ENCODE data around the gene MRPL27. TPM values are rescaled to one million over a fixed set of nuclear protein-coding genes. Genes with fewer than 3 reads are reported as not detected.

Gene MRPL27
- total RNA-seq, 1 donor from 2014 or later, result 78.6 TPM

- intact Hi-C loops (cut with DNase I), result no loop called here
- ATAC-seq (ENCODE audit: poor library complexity) (no peak), DNase-seq (no peak)
Measured at GRCh38 chr17:50329716-50330115, 43.3 kb downstream of the MRPL27 start.

GRCh38 chr17:50328363-50329325 is 44.3 kb downstream of the MRPL27 start:
- DNase-seq, result no peak
- no peak for ATAC-seq (ENCODE audit: poor library complexity)
- intact Hi-C loops (cut with DNase I), result no loop called here

DNA sequence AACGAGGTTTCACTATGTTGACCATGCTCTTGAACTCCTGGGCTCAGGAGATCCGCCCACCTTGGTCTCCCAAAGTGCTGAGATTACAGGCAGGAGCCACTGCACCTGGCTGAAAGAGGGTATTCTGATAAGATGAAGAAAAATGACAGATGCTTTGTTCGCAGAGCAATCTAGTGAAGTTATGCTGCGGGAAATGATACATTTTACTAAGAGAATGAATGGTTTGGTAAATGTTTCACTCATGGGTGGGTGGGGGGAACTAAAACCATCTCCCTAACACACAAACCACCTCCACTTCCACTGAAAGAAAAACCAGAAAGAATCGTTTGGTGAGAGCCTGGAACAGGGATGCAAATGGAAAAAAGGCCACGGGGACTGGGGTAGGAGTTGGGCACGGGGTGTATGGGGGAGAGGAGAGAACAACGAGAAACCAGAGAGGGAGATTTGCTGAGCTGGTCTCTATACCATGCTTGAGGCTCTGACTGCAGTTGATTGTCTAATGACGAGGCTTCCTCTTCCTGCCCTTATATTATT is 46.1 kb downstream of the MRPL27 start:
- intact Hi-C loops (cut with DNase I), result no loop called here
- DNase-seq (no peak), ATAC-seq (ENCODE audit: poor library complexity) (no peak)

DNA sequence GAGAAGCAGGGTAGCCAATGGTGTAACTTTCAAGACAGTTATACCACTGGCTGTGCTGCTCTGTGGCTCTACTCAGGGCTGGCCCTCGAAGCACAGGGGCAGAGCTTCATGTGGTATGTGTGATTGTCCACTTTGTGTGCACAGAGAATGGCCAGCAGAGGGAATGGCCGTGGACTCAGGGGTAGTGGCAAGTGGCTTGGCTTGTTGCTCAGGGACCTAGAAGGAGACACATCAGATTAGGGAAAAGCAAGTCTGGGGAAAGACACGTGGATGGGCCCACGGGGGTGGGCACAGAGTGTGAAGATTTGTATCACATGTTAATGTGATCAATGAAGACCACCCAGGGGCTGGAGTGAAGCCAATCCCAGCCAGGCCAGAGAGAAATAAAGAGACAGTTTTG is 47.1 kb downstream of the MRPL27 start:
- no peak for DNase-seq
- ATAC-seq (ENCODE audit: poor library complexity), result no peak
- intact Hi-C loops (cut with DNase I), result no loop called here

GRCh38 chr17:50323060-50323459 is 49.9 kb downstream of the MRPL27 start:
- DNase-seq, result no peak
- ATAC-seq (ENCODE audit: poor library complexity), result no peak
- intact Hi-C loops (cut with DNase I), result no loop called here

- intact Hi-C loops (cut with DNase I), result no loop called here
- ATAC-seq (ENCODE audit: poor library complexity) (no peak), DNase-seq (no peak)
Measured at GRCh38 chr17:50322271-50322670, 50.7 kb downstream of the MRPL27 start.

DNA sequence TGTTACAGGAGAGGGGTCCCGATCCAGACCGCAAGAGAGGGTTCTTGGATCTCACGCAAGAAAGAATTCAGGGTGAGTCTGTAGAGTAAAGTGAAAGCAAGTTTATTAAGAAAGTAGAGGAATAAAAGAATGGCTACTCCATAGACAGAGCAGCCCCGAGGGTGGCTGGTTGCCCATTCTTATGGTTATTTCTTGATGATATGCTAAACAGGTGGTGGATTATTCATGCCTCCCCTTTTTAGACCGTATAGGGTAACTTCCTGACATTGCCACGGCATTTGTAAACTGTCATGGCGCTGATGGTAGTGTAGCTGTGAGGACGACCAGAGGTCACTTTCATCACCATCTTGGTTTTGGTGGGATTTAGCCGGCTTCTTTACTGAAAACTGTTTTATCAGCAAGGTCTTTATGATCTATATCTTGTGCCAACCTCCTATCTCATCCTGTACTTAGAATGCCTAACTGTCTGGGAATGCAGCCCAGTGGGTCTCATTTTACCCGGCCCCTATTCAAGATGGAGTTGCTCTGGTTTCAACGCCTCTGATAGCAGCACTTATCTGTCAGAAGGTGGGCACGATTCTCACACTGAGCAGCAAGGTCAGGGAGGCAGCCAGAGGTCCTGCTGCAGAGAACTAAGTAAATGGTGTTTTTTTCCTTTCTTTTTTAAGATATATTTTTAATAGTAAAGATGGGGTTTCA is 53.5 kb downstream of the MRPL27 start:
- DNase-seq, result no peak
- ATAC-seq (ENCODE audit: poor library complexity), result no peak
- intact Hi-C loops (cut with DNase I), result no loop called here

- DNase-seq (no peak), ATAC-seq (ENCODE audit: poor library complexity) (no peak)
- intact Hi-C loops (cut with DNase I), result no loop called here
Measured at GRCh38 chr17:50318501-50319285, 54.3 kb downstream of the MRPL27 start.

Other genes with a start within 250 kb of the MRPL27 start
- 0.78 TPM for gene SAMD14, start 243.0 kb downstream of the MRPL27 start, total RNA-seq
- gene PPP1R9B, start 222.5 kb downstream of the MRPL27 start, total RNA-seq, result 35.4 TPM
- 135 TPM for gene SGCA, start 207.2 kb downstream of the MRPL27 start, total RNA-seq
- 28.1 TPM for gene COL1A1, start 171.6 kb downstream of the MRPL27 start, total RNA-seq
- gene TMEM92, start 98.7 kb downstream of the MRPL27 start, total RNA-seq, result not detected
- 13.0 TPM for gene XYLT2, start 27.1 kb downstream of the MRPL27 start, total RNA-seq
- gene EME1, start within 50 bp of the MRPL27 start, total RNA-seq, result not detected
- gene LRRC59, start 24.3 kb upstream of the MRPL27 start, total RNA-seq, result 20.3 TPM
- gene ACSF2, start 53.0 kb upstream of the MRPL27 start, total RNA-seq, result 25.0 TPM
- gene CHAD, start 95.7 kb upstream of the MRPL27 start, total RNA-seq, result 0.27 TPM
- 49.7 TPM for gene RSAD1, start 105.7 kb upstream of the MRPL27 start, total RNA-seq
- 0.43 TPM for gene MYCBPAP, start 135.3 kb upstream of the MRPL27 start, total RNA-seq
- 17.7 TPM for gene EPN3, start 159.6 kb upstream of the MRPL27 start, total RNA-seq
- 58.2 TPM for gene SPATA20, start 174.0 kb upstream of the MRPL27 start, total RNA-seq
- gene CACNA1G, start 187.5 kb upstream of the MRPL27 start, total RNA-seq, result 0.24 TPM

Data from Right ventricle myocardium superior (tissue), 1 donor.